ENCODE measurements around the gene DMAC2. TPM values are rescaled to one million over a fixed set of nuclear protein-coding genes. Genes with fewer than 3 reads are reported as not detected.

DMAC2 gene
- total and polyA plus RNA-seq, 3 donors from 2014 or later = 24.6 to 35.8 (median 26.7) TPM

DNA sequence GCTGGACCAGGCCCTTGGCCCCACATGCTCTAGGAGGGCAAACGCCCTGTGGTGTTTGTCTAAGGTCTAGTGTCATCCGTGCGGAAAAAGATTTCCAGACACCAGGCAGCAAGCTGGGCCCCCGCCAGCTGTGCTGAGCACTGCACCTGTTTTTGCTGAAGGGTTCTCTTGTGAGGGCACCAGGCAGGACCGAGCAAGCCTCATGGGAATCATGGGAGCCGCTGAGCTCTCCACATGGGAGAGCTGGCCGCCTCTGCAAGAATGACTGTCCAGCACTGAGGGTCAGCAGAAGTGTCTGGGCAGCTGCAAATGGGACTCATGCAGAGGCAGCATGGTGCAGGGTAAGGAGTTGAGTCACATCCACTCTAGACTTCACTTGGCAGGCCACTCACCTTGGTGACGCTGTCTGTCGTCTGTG is 24.5 kb downstream of the DMAC2 start:
- Histone ChIP-seq H3K4me1 (no peaks in the 10 kb centered on the region), H3K27ac (no peak overlapping the region), H3K27me3 (no peaks in the 10 kb centered on the region), H3K4me3 (no peak overlapping the region), H3K36me3 (ENCODE audit: low read depth, missing control alignments) (no peaks in the 10 kb centered on the region), H3K9me3 (no peaks in the 10 kb centered on the region)
- intact Hi-C loops (cut with DNase I; ENCODE audit: low total_unique reads) = no loop called here
- TF ChIP-seq, protein P1, sequence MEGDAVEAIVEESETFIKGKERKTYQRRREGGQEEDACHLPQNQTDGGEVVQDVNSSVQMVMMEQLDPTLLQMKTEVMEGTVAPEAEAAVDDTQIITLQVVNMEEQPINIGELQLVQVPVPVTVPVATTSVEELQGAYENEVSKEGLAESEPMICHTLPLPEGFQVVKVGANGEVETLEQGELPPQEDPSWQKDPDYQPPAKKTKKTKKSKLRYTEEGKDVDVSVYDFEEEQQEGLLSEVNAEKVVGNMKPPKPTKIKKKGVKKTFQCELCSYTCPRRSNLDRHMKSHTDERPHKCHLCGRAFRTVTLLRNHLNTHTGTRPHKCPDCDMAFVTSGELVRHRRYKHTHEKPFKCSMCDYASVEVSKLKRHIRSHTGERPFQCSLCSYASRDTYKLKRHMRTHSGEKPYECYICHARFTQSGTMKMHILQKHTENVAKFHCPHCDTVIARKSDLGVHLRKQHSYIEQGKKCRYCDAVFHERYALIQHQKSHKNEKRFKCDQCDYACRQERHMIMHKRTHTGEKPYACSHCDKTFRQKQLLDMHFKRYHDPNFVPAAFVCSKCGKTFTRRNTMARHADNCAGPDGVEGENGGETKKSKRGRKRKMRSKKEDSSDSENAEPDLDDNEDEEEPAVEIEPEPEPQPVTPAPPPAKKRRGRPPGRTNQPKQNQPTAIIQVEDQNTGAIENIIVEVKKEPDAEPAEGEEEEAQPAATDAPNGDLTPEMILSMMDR (IDR thresholded peaks at IDR 0.05) = no peak
- no peak for TF ChIP-seq POLR2A (IDR thresholded peaks at IDR 0.05)
- 92 to 100% methylated on average over 2 to 9 of the region's 9 CpGs for WGBS, 2 donors
- no peak for DNase-seq

DNA sequence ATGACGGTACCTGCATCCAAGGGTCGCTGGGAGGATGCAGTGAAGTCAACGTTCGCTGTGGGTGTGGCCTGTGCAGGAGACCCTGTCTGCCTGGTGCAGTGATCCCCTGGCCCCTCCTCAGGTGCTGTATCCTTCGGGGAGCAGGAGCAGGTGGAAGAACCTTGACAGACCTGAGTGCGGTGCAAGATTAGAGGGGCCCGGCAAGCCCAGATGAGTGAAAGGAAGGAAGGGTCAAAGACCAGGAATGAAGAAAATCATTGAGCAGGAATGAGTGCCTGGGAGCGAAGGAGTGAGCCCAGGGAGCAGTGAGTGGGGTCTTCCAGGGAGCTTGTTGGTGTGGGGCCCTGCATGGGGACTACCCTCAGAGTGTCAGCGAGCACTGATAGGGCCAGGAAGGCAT is 25.3 kb downstream of the DMAC2 start:
- Histone ChIP-seq H3K4me3 (no peak overlapping the region), H3K9me3 (no peaks in the 10 kb centered on the region), H3K27ac (no peak overlapping the region), H3K27me3 (no peaks in the 10 kb centered on the region), H3K36me3 (ENCODE audit: low read depth, missing control alignments) (no peaks in the 10 kb centered on the region), H3K4me1 (no peaks in the 10 kb centered on the region)
- TF ChIP-seq, protein P1 (IDR thresholded peaks at IDR 0.05) = no peak
- no peak for TF ChIP-seq POLR2A (IDR thresholded peaks at IDR 0.05)
- WGBS, 2 donors = 88 to 91% methylated on average over 9 of the region's 9 CpGs
- DNase-seq = no peak
- intact Hi-C loops (cut with DNase I; ENCODE audit: low total_unique reads) = no loop called here

DNA sequence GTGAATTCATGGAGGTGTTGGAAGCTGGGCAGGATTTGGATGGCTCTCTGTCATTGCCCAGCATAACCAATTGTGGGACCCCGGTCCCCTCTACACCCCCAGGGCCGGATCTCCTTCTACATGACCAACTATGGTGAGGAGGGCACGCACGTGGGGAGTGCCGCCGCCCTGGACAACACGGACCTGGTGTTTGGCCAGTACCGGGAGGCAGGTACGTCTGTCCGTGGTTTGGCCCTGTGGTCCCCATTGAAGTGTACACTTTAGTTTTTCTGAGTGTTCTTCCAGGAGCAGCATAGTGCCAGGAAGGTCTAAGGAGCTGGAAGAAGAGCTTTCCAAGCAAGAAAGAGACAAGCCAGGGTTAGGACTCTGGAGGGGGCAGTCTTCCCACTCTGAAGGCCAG is 25.8 kb downstream of the DMAC2 start:
- Histone ChIP-seq H3K4me1 (no peaks in the 10 kb centered on the region), H3K36me3 (ENCODE audit: low read depth, missing control alignments) (no peaks in the 10 kb centered on the region), H3K27me3 (no peaks in the 10 kb centered on the region), H3K27ac (no peak overlapping the region), H3K9me3 (no peaks in the 10 kb centered on the region), H3K4me3 (no peak overlapping the region)
- TF ChIP-seq POLR2A (IDR thresholded peaks at IDR 0.05) = no peak
- TF ChIP-seq, protein P1 (IDR thresholded peaks at IDR 0.05) = no peak
- WGBS, 2 donors = 83 to 93% methylated on average over 9 of the region's 10 CpGs
- intact Hi-C loops (cut with DNase I; ENCODE audit: low total_unique reads) = no loop called here
- DNase-seq = no peak

DNA sequence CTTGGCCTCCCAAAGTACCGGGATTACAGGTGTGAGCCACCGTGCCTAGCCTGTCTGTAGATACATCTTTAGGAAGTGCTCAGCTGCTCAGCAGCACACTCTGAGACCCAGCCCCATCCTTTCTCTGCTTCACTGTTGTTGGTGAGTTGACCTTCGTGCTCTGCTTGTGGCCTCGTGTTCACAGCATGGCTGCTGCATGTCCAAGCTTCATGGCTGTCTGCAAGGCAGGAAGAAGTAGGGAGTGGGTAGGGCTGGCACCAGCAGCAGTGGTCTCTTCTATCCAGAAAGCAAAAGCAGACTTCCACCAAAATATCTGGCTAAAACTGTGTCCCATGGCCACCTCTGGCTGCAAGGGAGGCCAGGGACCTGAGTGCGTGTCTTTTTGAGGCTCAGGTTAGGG is 26.8 kb downstream of the DMAC2 start:
- Histone ChIP-seq H3K4me1 (peaks cover 3% of the 10 kb centered on the region), H3K9me3 (no peaks in the 10 kb centered on the region), H3K27me3 (no peaks in the 10 kb centered on the region), H3K27ac (no peak overlapping the region), H3K4me3 (no peak overlapping the region), H3K36me3 (ENCODE audit: low read depth, missing control alignments) (no peaks in the 10 kb centered on the region)
- TF ChIP-seq, protein P1 (IDR thresholded peaks at IDR 0.05) = no peak
- TF ChIP-seq POLR2A (IDR thresholded peaks at IDR 0.05) = no peak
- intact Hi-C loops (cut with DNase I; ENCODE audit: low total_unique reads) = no loop called here
- no peak for DNase-seq
- 88 to 92% methylated on average over 5 of the region's 5 CpGs for WGBS, 2 donors

DNA sequence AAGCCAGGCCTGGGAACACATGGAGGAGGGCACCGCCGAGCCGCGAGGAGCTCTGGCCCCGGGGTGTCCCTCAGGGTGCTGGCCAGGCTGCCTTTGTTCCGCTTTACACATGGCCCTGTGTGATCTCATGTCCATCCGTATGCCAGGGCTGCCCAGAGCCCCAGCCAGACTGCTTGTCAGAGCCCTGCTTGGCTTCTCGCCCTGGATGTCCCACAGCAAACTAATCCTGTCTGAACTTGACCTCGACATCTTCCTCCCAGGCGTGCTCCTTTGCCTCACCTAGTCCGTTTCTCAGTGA is 27.8 kb downstream of the DMAC2 start:
- Histone ChIP-seq H3K36me3 (ENCODE audit: low read depth, missing control alignments) (no peaks in the 10 kb centered on the region), H3K9me3 (no peaks in the 10 kb centered on the region), H3K4me1 (peaks cover 3% of the 10 kb centered on the region), H3K27ac (no peak overlapping the region), H3K27me3 (no peaks in the 10 kb centered on the region), H3K4me3 (no peak overlapping the region)
- no peak for DNase-seq
- WGBS, 2 donors = 56 to 74% methylated on average over 10 to 11 of the region's 11 CpGs
- TF ChIP-seq, protein P1 (IDR thresholded peaks at IDR 0.05) = no peak
- TF ChIP-seq POLR2A (IDR thresholded peaks at IDR 0.05) = no peak
- intact Hi-C loops (cut with DNase I; ENCODE audit: low total_unique reads) = no loop called here

Measured in testis (tissue), 3 donors.